ENCODE data around the gene FILIP1.
"Not testable (repeated sequence)": the region's sequence is repeated elsewhere in the genome, so short reads cannot be mapped to it uniquely, and the experiment has no call there.

Gene FILIP1

GRCh38 chr6:75419980-75420379 is 73.6 kb downstream of the FILIP1 start:
- no peak for DNase-seq (ENCODE audit: low read depth in 3 of 3)

- no peak for DNase-seq (ENCODE audit: low read depth in 3 of 3)
Observed at GRCh38 chr6:75419416-75419815, 74.2 kb downstream of the FILIP1 start.

- DNase-seq (ENCODE audit: low read depth in 3 of 3): no peak
Observed at GRCh38 chr6:75418233-75418632, 75.4 kb downstream of the FILIP1 start.

- DNase-seq (ENCODE audit: low read depth in 3 of 3): no peak
Observed at GRCh38 chr6:75416443-75416842, 77.2 kb downstream of the FILIP1 start.

- no peak for DNase-seq (ENCODE audit: low read depth in 3 of 3)
Observed at GRCh38 chr6:75415804-75416203, 77.8 kb downstream of the FILIP1 start.

- DNase-seq (ENCODE audit: low read depth in 3 of 3): no peak
Observed at GRCh38 chr6:75414445-75415021, 79.1 kb downstream of the FILIP1 start.

- no peak for DNase-seq (ENCODE audit: low read depth in 3 of 3)
Observed at GRCh38 chr6:75412969-75413662, 80.5 kb downstream of the FILIP1 start.

- not testable (repeated sequence) for DNase-seq (ENCODE audit: low read depth in 3 of 3)
Observed at GRCh38 chr6:75410564-75410963, 83.0 kb downstream of the FILIP1 start.

GRCh38 chr6:75409928-75410327 is 83.7 kb downstream of the FILIP1 start:
- DNase-seq (ENCODE audit: low read depth in 3 of 3): no peak

- no peak for DNase-seq (ENCODE audit: low read depth in 3 of 3)
Observed at GRCh38 chr6:75409286-75409685, 84.3 kb downstream of the FILIP1 start.

- no peak for DNase-seq (ENCODE audit: low read depth in 3 of 3)
Observed at GRCh38 chr6:75403563-75404080, 90.0 kb downstream of the FILIP1 start.

GRCh38 chr6:75402296-75402695 is 91.3 kb downstream of the FILIP1 start:
- DNase-seq (ENCODE audit: low read depth in 3 of 3): no peak

GRCh38 chr6:75397656-75398465 is 95.7 kb downstream of the FILIP1 start:
- no peak for DNase-seq (ENCODE audit: low read depth in 3 of 3)

- DNase-seq (ENCODE audit: low read depth in 3 of 3): no peak
Observed at GRCh38 chr6:75397171-75397570, 96.4 kb downstream of the FILIP1 start.

- no peak for DNase-seq (ENCODE audit: low read depth in 3 of 3)
Observed at GRCh38 chr6:75396005-75396800, 97.4 kb downstream of the FILIP1 start.

- DNase-seq (ENCODE audit: low read depth in 3 of 3): no peak
Observed at GRCh38 chr6:75393806-75394205, 99.8 kb downstream of the FILIP1 start.

- DNase-seq (ENCODE audit: low read depth in 3 of 3): no peak
Observed at GRCh38 chr6:75391276-75391675, 102.3 kb downstream of the FILIP1 start.

GRCh38 chr6:75386050-75386770 is 107.4 kb downstream of the FILIP1 start:
- DNase-seq (ENCODE audit: low read depth in 3 of 3): no peak

GRCh38 chr6:75384116-75384515 is 109.5 kb downstream of the FILIP1 start:
- DNase-seq (ENCODE audit: low read depth in 3 of 3): no peak

GRCh38 chr6:75382634-75382900 is 111.0 kb downstream of the FILIP1 start:
- DNase-seq (ENCODE audit: low read depth in 3 of 3): no peak

- no peak for DNase-seq (ENCODE audit: low read depth in 3 of 3)
Observed at GRCh38 chr6:75381877-75382633, 111.5 kb downstream of the FILIP1 start.
